UCSD-AML1 (cell line): ENCODE results near the gene CDCA4.

Experiments
- DNase-seq: peaks from one replicate; lab custom pipeline; 2025; ENCODE audit not compliant: unreplicated experiment; lab: John Stamatoyannopoulos, UW

CDCA4 gene

DNA sequence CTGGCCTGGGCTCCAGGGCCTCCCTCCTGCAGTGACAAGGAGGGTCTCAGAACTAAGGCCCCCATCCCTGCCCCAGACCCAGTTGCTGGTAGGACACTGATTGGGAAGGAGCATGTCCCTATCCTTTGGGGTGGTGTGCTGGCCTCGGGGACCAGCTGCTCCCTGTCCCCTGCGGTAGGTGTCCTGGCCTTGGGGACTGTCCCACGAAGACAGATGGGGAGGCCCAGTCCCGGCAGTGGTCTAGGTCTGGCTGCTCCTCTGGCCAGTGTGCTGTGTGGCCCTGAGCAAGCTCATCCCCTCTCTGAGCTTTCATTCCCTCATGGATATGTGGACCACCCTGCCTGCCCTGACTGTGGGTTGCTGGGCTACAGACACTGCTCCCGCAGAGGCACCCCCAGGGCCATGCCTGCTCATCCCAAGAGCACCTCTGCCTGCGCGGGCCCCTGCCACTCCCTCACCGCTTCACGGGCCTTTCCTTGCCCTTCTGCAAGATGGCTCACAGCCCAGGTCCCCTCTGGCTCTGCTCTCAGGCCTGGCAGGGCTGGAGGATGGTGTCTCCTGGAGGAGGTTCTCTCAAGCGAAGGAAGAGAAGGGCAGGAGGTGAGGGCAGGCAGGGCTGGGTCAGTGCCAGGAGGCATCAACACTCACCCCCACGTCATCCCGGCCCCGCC is 55.2 kb downstream of the CDCA4 start:
- DNase-seq, result no peak

DNA sequence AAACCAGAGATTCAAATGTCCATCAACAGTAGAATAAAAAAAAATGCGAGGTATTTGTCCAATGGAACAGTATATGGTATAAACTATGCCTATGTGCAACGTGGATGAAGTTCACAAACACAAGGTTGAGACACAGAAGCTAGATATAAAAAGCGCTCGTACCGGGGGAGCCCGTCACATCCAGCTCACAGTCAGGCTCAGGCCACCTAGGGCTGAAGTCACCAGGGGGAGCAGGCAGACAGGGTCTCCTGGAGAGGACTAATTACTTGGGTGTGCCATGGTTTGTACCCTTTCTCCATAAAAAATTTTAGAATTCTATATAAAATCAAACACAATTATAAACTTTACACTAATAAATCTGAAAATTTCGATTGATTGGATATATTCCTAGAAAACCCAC is 56.3 kb downstream of the CDCA4 start:
- DNase-seq, result no peak
